Measurements from ENCODE around the gene B4GALT1.

B4GALT1 gene

DNA sequence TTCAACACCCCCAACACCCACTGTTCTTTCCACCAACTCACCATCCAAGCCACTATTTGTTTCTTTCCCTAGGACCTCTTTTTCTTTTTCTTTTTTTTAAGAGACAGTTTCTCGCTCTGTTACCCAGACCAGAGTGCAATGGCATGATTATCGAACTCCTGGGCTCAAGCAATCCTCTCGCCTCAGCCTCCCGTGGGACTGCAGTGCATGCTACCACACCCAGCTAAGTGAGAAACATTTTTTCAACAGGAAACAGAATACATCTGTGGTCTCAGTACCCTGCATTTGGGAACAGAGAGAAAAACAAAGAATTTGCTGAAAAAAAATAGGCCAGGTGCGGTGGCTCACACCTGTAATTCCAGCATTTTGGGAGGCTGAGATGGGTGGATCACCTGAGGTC lies 24.6 kb downstream of the B4GALT1 start:
- DNase-seq, result no peak

- DNase-seq, result no peak
These were observed 26.5 kb downstream of the B4GALT1 start for GRCh38 chr9:33140401-33141360.

DNA sequence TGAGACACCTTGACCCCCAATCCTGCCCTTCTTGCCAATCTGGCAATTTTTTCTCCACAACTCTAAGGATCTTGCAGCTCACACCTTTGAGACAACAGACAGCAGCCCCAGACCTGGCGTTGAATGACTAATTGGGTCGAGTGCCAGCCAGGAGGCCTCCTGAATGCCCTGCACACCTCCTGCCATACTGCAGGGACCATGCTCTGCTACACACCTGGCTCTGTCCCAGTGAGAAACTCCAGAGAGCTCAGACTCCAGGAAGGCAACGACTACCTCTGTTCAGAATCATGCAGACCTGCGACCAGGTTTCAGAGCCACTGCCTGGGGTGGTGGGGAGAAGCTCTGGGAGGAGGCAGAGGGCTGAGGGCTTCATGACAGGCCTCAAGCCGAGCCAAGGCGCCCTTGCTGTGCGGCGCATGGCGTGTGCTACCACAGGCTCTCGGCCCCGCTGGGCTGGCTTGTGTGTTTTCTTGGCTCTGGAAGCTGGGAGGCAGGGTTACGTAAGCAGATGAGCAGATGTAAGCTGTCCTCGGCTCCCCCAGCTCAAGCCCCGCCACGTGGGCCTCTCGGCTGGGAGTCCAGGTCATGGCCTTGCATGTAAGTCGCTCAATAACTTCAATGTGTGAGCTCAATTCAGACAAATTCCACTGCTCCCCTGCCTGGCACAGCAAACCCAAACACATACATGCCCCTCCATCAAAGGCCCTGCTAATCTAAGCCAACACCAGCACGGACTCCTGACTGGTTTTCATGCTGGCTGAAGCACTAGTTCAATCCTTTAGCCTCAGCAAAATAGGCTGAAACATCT lies 27.5 kb downstream of the B4GALT1 start:
- peak in 2 of 58 donors; percentile 5 to 18 for DNase-seq

DNA sequence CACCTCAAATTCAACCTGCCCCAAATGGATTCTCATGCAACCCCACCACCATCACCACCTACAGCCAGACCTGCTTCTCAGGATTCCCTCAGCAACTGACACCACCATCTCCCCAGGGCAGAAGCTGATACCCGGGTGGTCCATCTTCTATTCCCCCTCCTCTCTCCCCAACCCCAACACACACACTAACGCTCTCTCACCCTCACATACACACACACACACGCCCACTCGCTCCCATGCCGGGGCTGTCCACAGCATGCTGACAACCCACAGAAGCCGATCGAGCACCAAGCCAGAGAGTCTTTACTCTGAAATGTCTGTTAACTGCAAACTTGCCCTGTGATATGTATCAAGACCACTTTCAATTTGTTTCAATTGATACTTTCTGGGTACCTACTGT lies 28.4 kb downstream of the B4GALT1 start:
- DNase-seq, result no peak

DNA sequence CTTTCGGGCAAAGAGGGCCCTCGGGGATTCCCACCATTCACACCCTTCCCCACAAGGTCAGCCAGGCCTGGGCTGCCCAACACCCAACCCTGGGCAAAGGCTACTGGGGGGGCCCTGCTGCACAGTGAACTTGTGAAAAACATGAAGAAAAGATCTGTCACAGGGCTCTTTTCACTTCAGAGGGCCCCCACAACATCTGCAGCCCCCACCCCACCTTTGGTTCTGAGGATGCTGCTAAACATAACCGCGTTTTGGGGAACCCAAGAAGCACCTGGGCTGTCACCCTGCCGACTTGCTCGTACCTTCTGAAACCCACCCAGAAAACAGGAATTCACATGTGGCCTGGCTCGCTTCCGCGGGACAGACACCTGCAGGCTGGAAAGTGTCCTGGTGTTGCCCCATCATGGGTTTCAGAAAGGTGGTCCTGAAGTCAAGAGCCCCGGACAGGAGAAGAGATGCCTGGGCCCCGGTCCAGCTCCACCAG lies 29.3 kb downstream of the B4GALT1 start:
- DNase-seq, result no peak

GRCh38 chr9:33136721-33137670 lies 30.1 kb downstream of the B4GALT1 start:
- no peak for DNase-seq

- no peak for DNase-seq
These were observed 31.6 kb downstream of the B4GALT1 start for GRCh38 chr9:33135470-33135958.

DNA sequence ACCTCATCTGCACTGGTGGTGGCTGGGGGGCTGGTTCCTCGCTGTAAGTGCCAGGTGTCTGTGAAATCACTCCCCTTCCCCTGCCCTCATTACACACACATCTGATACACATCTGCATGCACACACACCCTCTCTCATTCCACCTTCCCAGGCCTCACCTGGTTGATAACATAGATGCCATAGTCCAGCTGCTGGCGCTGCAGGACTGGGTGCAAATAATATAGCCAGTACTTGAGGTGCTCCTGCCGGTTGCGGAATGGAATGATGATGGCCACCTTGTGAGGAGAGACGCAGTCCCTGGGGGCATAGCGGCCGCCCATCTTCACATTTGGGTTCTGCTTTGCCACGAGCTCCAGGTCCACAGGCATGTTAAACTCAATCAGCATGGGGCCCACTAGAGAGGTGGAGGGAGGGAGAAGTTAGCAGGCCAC lies 32.1 kb downstream of the B4GALT1 start:
- no peak for DNase-seq

DNA sequence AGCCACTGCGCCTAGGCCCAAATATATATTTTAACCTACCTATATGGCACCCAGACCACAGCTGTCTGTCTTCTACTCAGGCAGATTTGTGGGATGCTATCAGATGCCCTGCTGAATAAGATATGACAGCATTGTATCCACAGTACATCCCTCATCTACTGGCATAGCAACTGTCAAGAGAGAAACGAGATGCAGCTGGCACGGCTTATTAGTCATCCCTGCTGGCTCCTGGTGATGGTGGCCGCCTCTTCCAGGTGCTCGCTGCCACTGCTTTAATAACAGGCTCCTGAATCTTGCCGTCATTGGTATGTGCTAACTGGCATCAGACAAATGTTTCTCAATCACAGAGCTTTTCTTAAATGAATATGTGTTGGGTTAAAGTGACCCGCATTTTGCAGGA lies 34.0 kb downstream of the B4GALT1 start:
- DNase-seq, result peak in 7 of 58 donors; percentile 5 to 30 (median 13)

GRCh38 chr9:33131790-33132772 lies 35.1 kb downstream of the B4GALT1 start:
- peak in 9 of 58 donors; percentile 4 to 52 (median 12) for DNase-seq

GRCh38 chr9:33130961-33131789 lies 36.0 kb downstream of the B4GALT1 start:
- DNase-seq, result no peak

- no peak for DNase-seq
These were observed 37.0 kb downstream of the B4GALT1 start for GRCh38 chr9:33129886-33130881.

GRCh38 chr9:33129251-33129885 lies 37.8 kb downstream of the B4GALT1 start:
- no peak for DNase-seq

DNA sequence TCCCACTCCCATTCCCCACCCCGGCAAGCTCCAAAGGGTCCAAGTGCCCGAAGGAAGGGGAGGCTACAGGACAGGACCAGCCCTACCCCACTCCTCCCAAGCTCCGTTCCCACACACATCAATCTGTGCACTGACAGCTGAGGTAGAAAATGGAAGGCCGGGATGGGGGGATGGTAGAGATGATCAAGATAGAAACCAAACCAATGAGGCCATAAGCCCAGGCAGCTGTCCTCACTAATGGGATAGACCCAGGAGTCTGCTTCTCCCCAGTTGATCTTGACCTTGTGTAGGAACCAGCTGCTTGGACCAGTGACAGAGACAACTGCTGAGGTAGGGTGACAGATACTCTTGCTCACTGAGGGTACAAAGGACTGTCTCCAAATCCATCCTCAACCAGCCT lies 38.6 kb downstream of the B4GALT1 start:
- DNase-seq, result no peak

DNA sequence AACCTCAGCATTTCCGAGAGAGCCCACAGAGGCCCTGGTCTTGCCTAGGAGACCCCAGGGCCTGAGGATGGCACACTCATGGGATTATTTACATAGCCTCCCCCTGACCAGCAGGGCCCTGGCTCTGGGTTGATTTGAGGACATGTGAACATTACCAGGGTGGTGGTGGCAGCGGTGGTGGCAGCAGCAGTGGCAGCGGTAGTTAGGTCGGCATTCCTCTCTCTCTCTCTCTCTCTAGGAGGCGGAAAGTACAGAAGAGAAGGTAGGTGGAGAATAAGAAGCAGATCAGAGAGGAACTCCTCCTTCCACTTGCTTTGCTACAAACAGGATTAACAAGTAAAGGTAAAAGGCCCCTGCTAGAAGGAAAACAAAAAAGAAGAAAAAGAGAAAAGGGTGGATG lies 39.3 kb downstream of the B4GALT1 start:
- DNase-seq, result no peak

Measured in anterior cingulate cortex (tissue), 58 donors.